GM12865 (cell line): ENCODE data around the gene POLR2H.

Experiments used
- DNase-seq: peaks from one replicate; pipeline ENCODE4 v3.0.0; 2010; ENCODE audit warnings: low read depth
- H3K4me3 ChIP-seq: 2 replicates; pipeline ENCODE4 v1.5.1; 2011; ENCODE audit warnings: mild to moderate bottlenecking, low read depth, low read length, control low read depth
- CTCF ChIP-seq: IDR thresholded peaks from 2 replicates; pipeline ENCODE4 v1.5.1; 2011; ENCODE audit warnings: low read length, control low read depth, low read depth, inconsistent platforms; ENCODE audit not compliant: insufficient read depth; ENCODE audit errors: missing control alignments

The POLR2H gene

GRCh38 chr3:184388164-184388935 is 26.8 kb downstream of the POLR2H start:
- TF ChIP-seq CTCF: no peak
- no peak for DNase-seq
- no peak overlapping the region for H3K4me3 ChIP-seq

GRCh38 chr3:184388936-184389230 is 27.4 kb downstream of the POLR2H start:
- H3K4me3 ChIP-seq: no peak overlapping the region
- TF ChIP-seq CTCF: no peak
- DNase-seq: no peak

GRCh38 chr3:184389384-184389783 is 27.9 kb downstream of the POLR2H start:
- no peak for TF ChIP-seq CTCF
- no peak overlapping the region for H3K4me3 ChIP-seq
- no peak for DNase-seq

GRCh38 chr3:184389935-184390528 is 28.5 kb downstream of the POLR2H start:
- no peak for DNase-seq
- TF ChIP-seq CTCF: no peak
- H3K4me3 ChIP-seq: no peak overlapping the region

- DNase-seq: no peak
- no peak overlapping the region for H3K4me3 ChIP-seq
- TF ChIP-seq CTCF: no peak
Observed at GRCh38 chr3:184391266-184391665, 29.8 kb downstream of the POLR2H start.

GRCh38 chr3:184395320-184395660 is 33.8 kb downstream of the POLR2H start:
- no peak for TF ChIP-seq CTCF
- DNase-seq: no peak
- H3K4me3 ChIP-seq: no peak overlapping the region

- no peak overlapping the region for H3K4me3 ChIP-seq
- no peak for DNase-seq
- no peak for TF ChIP-seq CTCF
Observed at GRCh38 chr3:184399410-184399809, 37.9 kb downstream of the POLR2H start.
